ENCODE data around the gene MEGF11. TPM values are rescaled to one million over a fixed set of nuclear protein-coding genes. Genes with fewer than 3 reads are reported as not detected.

The MEGF11 gene
- total and polyA plus RNA-seq, 8 donors = 0.05 to 0.92 (median 0.14) TPM; not detected in 4

- WGBS, 5 donors = 54 to 67% (median 58%) methylated on average over 3 of the region's 3 CpGs
- Histone ChIP-seq H3K27me3 (peaks cover 0 to under 1% (median 0%) of the 10 kb centered on the region in 3 donors), H3K9me3 (no peaks in the 10 kb centered on the region), H3K27ac (no peak overlapping the region), H3K4me3 (no peak overlapping the region), H3K36me3 (no peaks in the 10 kb centered on the region), H3K4me1 (peaks cover 0 to 17% (median 5%) of the 10 kb centered on the region in 4 donors)
- intact Hi-C loops (cut with DNase I; ENCODE audit: low total_unique reads) = no loop called here
- no peak for DNase-seq
- TF ChIP-seq CTCF (IDR thresholded peaks at IDR 0.05) = no peak
- TF ChIP-seq POLR2A (IDR thresholded peaks at IDR 0.05) = no peak
- no peak for TF ChIP-seq EP300 (IDR thresholded peaks at IDR 0.05)
- TF ChIP-seq POLR2AphosphoS5 (IDR thresholded peaks at IDR 0.05) = no peak
Observed at GRCh38 chr15:66138892-66139590, 114.5 kb downstream of the MEGF11 start.

- TF ChIP-seq EP300 (IDR thresholded peaks at IDR 0.05) = no peak
- no peak for TF ChIP-seq POLR2A (IDR thresholded peaks at IDR 0.05)
- no peak for TF ChIP-seq POLR2AphosphoS5 (IDR thresholded peaks at IDR 0.05)
- TF ChIP-seq CTCF (IDR thresholded peaks at IDR 0.05) = no peak
- no peak overlapping the region for H3K4me3 ChIP-seq
- H3K4me1 ChIP-seq = peaks cover 0 to 17% (median 5%) of the 10 kb centered on the region in 4 donors
- DNase-seq = no peak
- intact Hi-C loops (cut with DNase I; ENCODE audit: low total_unique reads) = no loop called here
- H3K9me3 ChIP-seq = no peaks in the 10 kb centered on the region
- H3K36me3 ChIP-seq = no peaks in the 10 kb centered on the region
- H3K27ac ChIP-seq = no peak overlapping the region
- no peaks in the 10 kb centered on the region for H3K27me3 ChIP-seq
- 28 to 48% (median 39%) methylated on average over 10 of the region's 10 CpGs for WGBS, 5 donors
Observed at GRCh38 chr15:66138096-66138783, 115.3 kb downstream of the MEGF11 start.

GRCh38 chr15:66136948-66137347, 116.6 kb downstream of the MEGF11 start:
- no peaks in the 10 kb centered on the region for H3K27me3 ChIP-seq

More at GRCh38 chr15:66136948-66137347, 116.6 kb downstream of the MEGF11 start:
- intact Hi-C loops (cut with DNase I; ENCODE audit: low total_unique reads) = no loop called here
- H3K27ac ChIP-seq = no peak overlapping the region
- H3K36me3 ChIP-seq = no peaks in the 10 kb centered on the region
- no peak for DNase-seq
- H3K4me1 ChIP-seq = peaks cover 0 to 22% (median 6%) of the 10 kb centered on the region in 4 donors
- TF ChIP-seq EP300 (IDR thresholded peaks at IDR 0.05) (no peak), POLR2A (IDR thresholded peaks at IDR 0.05) (no peak), POLR2AphosphoS5 (IDR thresholded peaks at IDR 0.05) (no peak), CTCF (IDR thresholded peaks at IDR 0.05) (no peak)
- no peaks in the 10 kb centered on the region for H3K9me3 ChIP-seq
- no peak overlapping the region for H3K4me3 ChIP-seq
- 70 to 97% (median 88%) methylated on average over 2 of the region's 2 CpGs for WGBS, 5 donors
